MM.1S (cell line): Measurements from ENCODE around the gene GNG13.

Source experiments
- DNase-seq: peaks from one replicate; pipeline ENCODE4 v3.0.0-alpha.2; 2015
- H2AFZ ChIP-seq: fragments of 300-600 bp; sonication (generic); 2 replicates; pipeline ENCODE4 v1.6.0; 2016; ENCODE audit warnings: antibody characterized with exemption, low read length
- H3F3A ChIP-seq: fragments of 300-600 bp; sonication (generic); 2 replicates; pipeline ENCODE4 v1.6.1; 2016; ENCODE audit warnings: mild to moderate bottlenecking, antibody characterized with exemption, low read length, moderate library complexity, mixed read lengths; ENCODE audit not compliant: insufficient read depth
- H3K27ac ChIP-seq: fragments of 300-600 bp; sonication (generic); 2 replicates; pipeline ENCODE4 v1.5.1; 2016; ENCODE audit warnings: mild to moderate bottlenecking, low read length
- H3K27me3 ChIP-seq: fragments of 300-600 bp; sonication (generic); replicated peaks from 2 replicates; pipeline ENCODE4 v1.6.0; 2016; ENCODE audit warnings: low read length; ENCODE audit not compliant: insufficient read depth
- H3K36me3 ChIP-seq: fragments of 300-600 bp; sonication (generic); replicated peaks from 2 replicates; pipeline ENCODE4 v1.6.1; 2016; ENCODE audit warnings: mild to moderate bottlenecking, low read length, mixed read lengths; ENCODE audit not compliant: insufficient read depth
- H3K4me1 ChIP-seq: fragments of 300-600 bp; sonication (generic); 2 replicates; pipeline ENCODE4 v1.6.1; 2016; ENCODE audit warnings: low read length, mixed read lengths
- H3K4me2 ChIP-seq: fragments of 300-600 bp; sonication (generic); 2 replicates; pipeline ENCODE4 v1.6.0; 2016; ENCODE audit warnings: low read depth, low read length
- H3K4me3 ChIP-seq: fragments of 300-600 bp; sonication (generic); 2 replicates; pipeline ENCODE4 v1.5.1; 2016; ENCODE audit warnings: low read length, mixed read lengths
- H3K79me2 ChIP-seq: fragments of 300-600 bp; sonication (generic); 2 replicates; pipeline ENCODE4 v1.6.1; 2016; ENCODE audit warnings: mixed run types, low read length, mixed read lengths
- H3K9ac ChIP-seq: fragments of 300-600 bp; sonication (generic); 2 replicates; pipeline ENCODE4 v1.6.1; 2016; ENCODE audit warnings: low read length, mixed read lengths
- H3K9me2 ChIP-seq: fragments of 300-600 bp; sonication (generic); replicated peaks from 2 replicates; pipeline ENCODE4 v1.6.1; 2016; ENCODE audit warnings: mild to moderate bottlenecking, low read length, mixed read lengths; ENCODE audit not compliant: insufficient read depth
- H3K9me3 ChIP-seq: fragments of 300-600 bp; sonication (generic); replicated peaks from 2 replicates; pipeline ENCODE4 v1.6.1; 2016; ENCODE audit warnings: mild to moderate bottlenecking, low read length, mixed read lengths; ENCODE audit not compliant: insufficient read depth
- H4K20me1 ChIP-seq: fragments of 300-600 bp; sonication (generic); 2 replicates; pipeline ENCODE4 v1.6.1; 2016; ENCODE audit warnings: mild to moderate bottlenecking, low read length, moderate library complexity, mixed read lengths; ENCODE audit not compliant: insufficient read depth
- EZH2 ChIP-seq: fragments of 300-600 bp; sonication (generic); optimal IDR thresholded peaks from 2 replicates; pipeline ENCODE3; 2017; ENCODE audit warnings: low read depth, mild to moderate bottlenecking, antibody characterized with exemption, low read length, mixed read lengths
- EZH2phosphoT487 ChIP-seq: fragments of 300-600 bp; sonication (generic); IDR thresholded peaks from 2 replicates; pipeline ENCODE4 v1.6.1; 2018; ENCODE audit warnings: antibody characterized with exemption, low read length
- TF ChIP-seq, protein P1 (sequence below): fragments of 300-600 bp; sonication (generic); IDR thresholded peaks from 2 replicates; pipeline ENCODE4 v1.5.1; 2016; ENCODE audit warnings: antibody characterized with exemption, low read length, mixed read lengths

Gene GNG13

DNA sequence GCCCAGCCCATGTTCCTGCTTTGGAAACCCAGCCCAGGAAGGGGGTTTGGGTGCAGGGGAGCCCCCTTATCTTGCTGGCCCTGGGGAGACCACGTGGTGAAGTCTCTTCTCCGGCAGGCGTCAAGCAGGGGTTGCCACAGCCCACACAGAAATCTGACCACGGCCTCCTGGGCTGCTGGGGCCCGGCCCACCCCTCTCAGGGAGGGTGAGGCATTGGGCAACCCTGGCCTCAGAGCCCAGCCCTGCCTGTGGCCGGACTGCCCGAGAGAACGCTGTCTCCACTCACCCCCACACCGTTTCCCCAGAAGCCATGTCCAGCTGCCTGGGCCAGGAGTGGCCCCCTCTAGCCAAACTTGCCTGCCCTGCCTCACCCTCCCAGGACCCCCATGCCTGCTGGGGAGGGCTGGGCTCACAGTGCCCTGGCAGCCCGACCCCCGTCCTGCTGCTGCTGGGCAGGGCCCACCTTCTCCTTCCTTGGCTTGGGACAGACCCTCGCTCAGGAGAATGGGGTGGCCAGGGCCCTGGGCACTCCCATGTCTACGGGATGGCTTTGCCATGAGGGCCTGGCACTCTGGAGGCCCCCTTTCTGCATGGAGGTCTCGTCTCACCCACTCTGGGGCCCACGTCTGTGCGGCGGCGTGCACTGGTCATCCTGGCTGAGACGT lies 19.1 kb downstream of the GNG13 start:
- Histone ChIP-seq H4K20me1 (no peaks in the 10 kb centered on the region; the same call in 1 of the 2 replicates), H3K27ac (no peak overlapping the region), H3K4me1 (no peaks in the 10 kb centered on the region), H3F3A (no peaks in the 10 kb centered on the region), H3K4me2 (no peak overlapping the region), H3K9me3 (no peaks in the 10 kb centered on the region), H3K4me3 (no peak overlapping the region), H3K36me3 (no peaks in the 10 kb centered on the region), H3K27me3 (peaks cover 67% of the 10 kb centered on the region), H3K79me2 (0 out of 2 replicates have a peak, but pooled peaks cover under 1% of the 10 kb centered on the region), H3K9me2 (no peaks in the 10 kb centered on the region), H3K9ac (no peak overlapping the region), H2AFZ (no peak overlapping the region)
- TF ChIP-seq EZH2 (no peak), EZH2phosphoT487 (no peak)
- TF ChIP-seq, protein P1, sequence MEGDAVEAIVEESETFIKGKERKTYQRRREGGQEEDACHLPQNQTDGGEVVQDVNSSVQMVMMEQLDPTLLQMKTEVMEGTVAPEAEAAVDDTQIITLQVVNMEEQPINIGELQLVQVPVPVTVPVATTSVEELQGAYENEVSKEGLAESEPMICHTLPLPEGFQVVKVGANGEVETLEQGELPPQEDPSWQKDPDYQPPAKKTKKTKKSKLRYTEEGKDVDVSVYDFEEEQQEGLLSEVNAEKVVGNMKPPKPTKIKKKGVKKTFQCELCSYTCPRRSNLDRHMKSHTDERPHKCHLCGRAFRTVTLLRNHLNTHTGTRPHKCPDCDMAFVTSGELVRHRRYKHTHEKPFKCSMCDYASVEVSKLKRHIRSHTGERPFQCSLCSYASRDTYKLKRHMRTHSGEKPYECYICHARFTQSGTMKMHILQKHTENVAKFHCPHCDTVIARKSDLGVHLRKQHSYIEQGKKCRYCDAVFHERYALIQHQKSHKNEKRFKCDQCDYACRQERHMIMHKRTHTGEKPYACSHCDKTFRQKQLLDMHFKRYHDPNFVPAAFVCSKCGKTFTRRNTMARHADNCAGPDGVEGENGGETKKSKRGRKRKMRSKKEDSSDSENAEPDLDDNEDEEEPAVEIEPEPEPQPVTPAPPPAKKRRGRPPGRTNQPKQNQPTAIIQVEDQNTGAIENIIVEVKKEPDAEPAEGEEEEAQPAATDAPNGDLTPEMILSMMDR: no peak
- no peak for DNase-seq

DNA sequence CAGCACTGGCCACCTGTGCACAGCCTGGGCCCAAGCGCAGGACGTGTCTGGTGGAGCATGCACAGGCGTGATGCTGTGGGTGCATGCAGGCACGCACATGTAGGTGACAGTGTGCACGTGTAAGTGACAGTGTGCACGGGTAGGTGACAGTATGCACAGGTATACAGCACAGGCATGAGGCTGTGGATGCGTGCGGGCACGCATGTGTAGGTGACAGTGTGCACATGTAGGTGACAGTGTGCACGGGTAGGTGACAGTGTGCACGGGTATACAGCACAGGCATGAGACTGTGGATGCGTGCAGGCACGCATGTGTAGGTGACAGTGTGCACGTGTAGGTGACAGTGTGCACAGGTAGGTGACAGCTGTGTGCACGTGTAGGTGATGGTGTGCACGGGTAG lies 20.2 kb downstream of the GNG13 start:
- no peaks in the 10 kb centered on the region for H3K9me2 ChIP-seq
- no peaks in the 10 kb centered on the region for H3K79me2 ChIP-seq
- no peak overlapping the region for H2AFZ ChIP-seq
- H3K27me3 ChIP-seq: peaks cover 79% of the 10 kb centered on the region
- no peak overlapping the region for H3K9ac ChIP-seq
- no peak overlapping the region for H3K4me3 ChIP-seq
- TF ChIP-seq, protein P1: no peak
- TF ChIP-seq EZH2 (no peak), EZH2phosphoT487 (no peak)
- H3K27ac ChIP-seq: no peak overlapping the region
- H4K20me1 ChIP-seq: no peaks in the 10 kb centered on the region; the same call in 1 of the 2 replicates
- no peak overlapping the region for H3K4me2 ChIP-seq
- no peaks in the 10 kb centered on the region for H3F3A ChIP-seq
- H3K36me3 ChIP-seq: no peaks in the 10 kb centered on the region
- no peak for DNase-seq
- no peaks in the 10 kb centered on the region for H3K9me3 ChIP-seq
- no peaks in the 10 kb centered on the region for H3K4me1 ChIP-seq

DNA sequence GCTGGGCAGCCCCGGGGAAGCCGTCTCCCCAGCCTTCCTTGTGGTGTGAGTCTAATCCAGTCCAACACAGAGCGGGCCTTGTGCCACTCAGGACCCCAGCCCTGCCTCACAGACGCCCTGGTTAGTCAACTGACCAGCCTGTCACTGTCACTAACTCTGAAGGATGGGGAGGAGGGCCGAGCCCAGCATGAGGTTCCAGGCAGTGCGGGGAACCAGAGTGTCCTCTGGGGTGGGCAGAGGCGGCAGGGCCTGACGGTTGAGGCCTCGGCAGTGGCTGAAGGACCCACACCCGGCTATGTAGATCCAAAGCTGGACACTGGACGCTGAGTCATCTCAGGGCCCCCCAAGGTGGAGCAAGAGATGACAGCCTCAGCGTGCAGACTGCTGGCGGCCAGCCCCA lies 21.0 kb downstream of the GNG13 start:
- Histone ChIP-seq H3K27ac (no peak overlapping the region), H4K20me1 (no peaks in the 10 kb centered on the region), H3K4me1 (no peaks in the 10 kb centered on the region)

More for the DNA sequence above, 21.0 kb downstream of the GNG13 start:
- Histone ChIP-seq H3K4me3 (no peak overlapping the region), H3K4me2 (no peak overlapping the region), H3K9me2 (no peaks in the 10 kb centered on the region), H3K36me3 (no peaks in the 10 kb centered on the region), H3F3A (no peaks in the 10 kb centered on the region), H2AFZ (no peak overlapping the region), H3K27me3 (peaks cover 87% of the 10 kb centered on the region), H3K9me3 (no peaks in the 10 kb centered on the region), H3K9ac (no peak overlapping the region), H3K79me2 (no peaks in the 10 kb centered on the region)
- TF ChIP-seq EZH2phosphoT487 (no peak), EZH2 (no peak)
- TF ChIP-seq, protein P1: no peak
- DNase-seq: no peak
